K562 (cell line): ENCODE data around the gene TMEM150C. TPM values are rescaled to one million over a fixed set of nuclear protein-coding genes. Genes with fewer than 3 reads are reported as not detected.

Experiments used
- ATAC-seq: fragments of 200-7000 bp; cut with Tn5 transposase; 3 replicates; pipeline ENCODE4 v1.9.1; 2020; ENCODE audit warnings: moderate library complexity
- BruUV-seq: library from RNA; stranded (reverse); fragments of 400-500 nt; replicated peaks from 2 replicates; lab custom pipeline; 2021; lab: Mats Ljungman, UMichigan
- CTCF ChIA-PET: fragments of 300-600 bp; formaldehyde crosslinking; extraction: SDS; loops from one replicate; lab custom pipeline; 2021; ENCODE audit warnings: low intra/inter-chr PET ratio; lab: Yijun Ruan, JAX
- POLR2A ChIA-PET: fragments of 300-600, 350-650 bp; sonication (Branson Sonifier 250); formaldehyde crosslinking; extraction: SDS; loops from one replicate; lab custom pipeline; 2021; ENCODE audit warnings: antibody characterized with exemption, inconsistent platforms; lab: Yijun Ruan, JAX
- DNase-seq, 4 experiments: peaks; one replicate each; pipeline versions ENCODE4 v3.0.0 to v3.0.0-alpha.2; 2011 to 2018; ENCODE audit warnings: low spot score in 3 of 4, mixed read lengths in 3 of 4; ENCODE audit errors: extremely low read depth in 1 of 4
- FAIRE-seq: peaks from 2 replicates; lab custom pipeline; 2011; peaks lifted over from hg19 to GRCh38; lab: Jason Lieb, UNC
- H2AFZ ChIP-seq: 2 replicates; pipeline ENCODE4 v1.6.0; 2011; ENCODE audit warnings: low read depth, low read length, control low read depth, inconsistent platforms
- H3K27ac ChIP-seq: fragments of 200-600 bp; 3 replicates; pipeline ENCODE4 v1.8.0; 2011; ENCODE audit warnings: low read depth, mild to moderate bottlenecking, control low read depth, inconsistent platforms, low read length, moderate library complexity, mixed read lengths; ENCODE audit errors: extremely low read depth
- H3K27me3 ChIP-seq, 2 experiments: fragments of 300-600 bp in 1 of 2; 2 replicates in 1 of 2; 3 replicates in 1 of 2; pipeline versions ENCODE4 v1.6.0 to v1.8.0; 2011; ENCODE audit warnings: inconsistent platforms in 2 of 2, low read length in 2 of 2, mild to moderate bottlenecking in 1 of 2, mixed read lengths in 1 of 2, moderate library complexity in 1 of 2; ENCODE audit not compliant: control insufficient read depth in 2 of 2, insufficient read depth in 2 of 2
- H3K36me3 ChIP-seq: fragments of 300-600 bp; 3 replicates; pipeline ENCODE4 v1.8.0; 2011; ENCODE audit warnings: mild to moderate bottlenecking, low read length, inconsistent platforms; ENCODE audit not compliant: control insufficient read depth, insufficient read depth
- H3K4me1 ChIP-seq, 2 experiments: fragments of 200-600 bp in 1 of 2; replicated peaks in 1 of 2; 2 replicates in 1 of 2; 3 replicates in 1 of 2; pipeline versions ENCODE4 v1.5.1 to v1.8.0; 2011; ENCODE audit warnings: inconsistent platforms in 2 of 2, low read length in 2 of 2, mild to moderate bottlenecking in 1 of 2, mixed read lengths in 1 of 2, moderate library complexity in 1 of 2; ENCODE audit not compliant: control insufficient read depth in 2 of 2, insufficient read depth in 2 of 2
- H3K4me2 ChIP-seq: 2 replicates; pipeline ENCODE4 v1.6.1; 2011; ENCODE audit warnings: low read length, control low read depth, inconsistent platforms, mixed read lengths; ENCODE audit not compliant: insufficient read depth
- H3K4me3 ChIP-seq: fragments of 200-600 bp; sonication (generic), shearing (Covaris generic); 2 replicates; pipeline ENCODE4 v1.5.1; 2016; ENCODE audit warnings: control low read depth, inconsistent platforms
- H3K79me2 ChIP-seq: fragments of 200-600 bp; 3 replicates; pipeline ENCODE4 v1.8.0; 2011; ENCODE audit warnings: low read length, inconsistent platforms; ENCODE audit not compliant: control insufficient read depth, insufficient read depth
- H3K9ac ChIP-seq, 2 experiments: 2 replicates each; pipeline versions ENCODE4 v1.6.0 to v1.6.1; 2011; ENCODE audit warnings: low read depth in 2 of 2, low read length in 2 of 2, control low read depth in 1 of 2, inconsistent platforms in 1 of 2, mild to moderate bottlenecking in 1 of 2, mixed read lengths in 1 of 2; ENCODE audit not compliant: insufficient read depth in 1 of 2
- H3K9me1 ChIP-seq: one replicate; pipeline ENCODE4 v1.6.0; 2011; ENCODE audit warnings: inconsistent platforms, mild to moderate bottlenecking, low read length, moderate library complexity; ENCODE audit not compliant: control insufficient read depth, insufficient read depth
- H3K9me3 ChIP-seq: replicated peaks from 2 replicates; pipeline ENCODE4 v1.5.1; 2011; ENCODE audit warnings: low read depth, low read length, inconsistent platforms; ENCODE audit not compliant: control insufficient read depth, insufficient read depth
- H4K20me1 ChIP-seq: replicated peaks from 2 replicates; pipeline ENCODE4 v1.6.1; 2011; ENCODE audit warnings: low read length, inconsistent platforms, mixed read lengths; ENCODE audit not compliant: control insufficient read depth, insufficient read depth
- YY1 ChIP-seq, 3 experiments: IDR thresholded peaks; 2 replicates each; pipeline ENCODE4 v1.6.1; 2011; ENCODE audit warnings: low read length in 2 of 3, mild to moderate bottlenecking in 2 of 3, moderate library complexity in 2 of 3, borderline replicate concordance in 1 of 3, control low read depth in 1 of 3, low read depth in 1 of 3; ENCODE audit not compliant: insufficient read depth in 3 of 3, insufficient replicate concordance in 2 of 3, control insufficient read depth in 1 of 3, insufficient read length in 1 of 3; ENCODE audit errors: extremely low read depth in 1 of 3
- ZNF696 ChIP-seq: fragments of 250-450 bp; sonication (Bioruptor Pico); conservative IDR thresholded peaks from 2 replicates; pipeline ENCODE4 v1.4.0; 2020; ENCODE audit warnings: mild to moderate bottlenecking, moderate library complexity
- WGBS: fragments of 100-300 bp; shearing (Covaris generic); methylation state at CpG from one replicate; pipeline ENCODE4 v1.1.6; 2016; ENCODE audit warnings: low coverage, mixed read lengths; ENCODE audit not compliant: insufficient coverage; ENCODE audit errors: missing lambda C conversion rate; 5-methylcytosine and 5-hydroxymethylcytosine counted together
- in situ Hi-C: fragments of 300-500 bp; cut with MboI; formaldehyde crosslinking; loops from 4 replicates; pipeline ENCODE4 v1.15.0; 2018; ENCODE audit warnings: inconsistent platforms, mixed read lengths
- intact Hi-C: fragments of 100-400 bp; cut with micrococcal nuclease; formaldehyde crosslinking; loops from 2 replicates; pipeline ENCODE4 v1.14.2; 2022
- polyA plus RNA-seq, 8 experiments: library from polyadenylated mRNA; depleted of rRNA in 4 of 8; stranded (reverse) in 5 of 8; unstranded in 3 of 8; fragments of >200 nt; fragmentation: Nextera tagmentation in 2 of 8; fragmentation: Illumina TruSeq in 1 of 8; extraction: Ambion mirVana in 2 of 8; extraction: Trizol in 1 of 8; gene quantifications; 2 replicates each; pipeline versions ENCODE4 v1.2.1 to v1.2.3, GENCODE V29; 2011 to 2014; ENCODE audit warnings: inconsistent platforms in 1 of 8, missing spikeins in 1 of 8
- total RNA-seq, 7 experiments: library from RNA; depleted of rRNA in 6 of 7; stranded (reverse); fragments of >200 nt in 6 of 7; fragmentation: Illumina TruSeq in 2 of 7; extraction: Trizol in 2 of 7; gene quantifications; 2 replicates each; pipeline versions ENCODE4 v1.2.1 to v1.2.3, GENCODE V29; 2011 to 2021; ENCODE audit warnings: low replicate concordance in 1 of 7
- TF ChIP-seq, protein P1 (sequence below), 3 experiments: fragments of 200-800 bp in 1 of 3; fragments of 250-450 bp in 1 of 3; fragments of 450-650 bp in 1 of 3; sonication (Bioruptor Pico) in 1 of 3; sonication (Bioruptor generic) in 1 of 3; formaldehyde crosslinking in 1 of 3; IDR thresholded peaks; 2 replicates each; pipeline versions ENCODE4 v1.6.1 to v1.8.0; 2016 to 2022; ENCODE audit warnings: mild to moderate bottlenecking in 2 of 3, missing genetic modification characterization in 2 of 3, missing compliant biosample characterization in 1 of 3, moderate library complexity in 1 of 3
- TF ChIP-seq, protein P2 (sequence below): sonication (generic); formaldehyde crosslinking; IDR thresholded peaks from 2 replicates; pipeline ENCODE4 v1.8.1; 2022; ENCODE audit warnings: missing genetic modification reagents

The TMEM150C gene
- total and polyA plus RNA-seq, 9 of the 15 experiments (the other 6 are each of a cell fraction or from before 2014, with no cell fraction given): 0.07 TPM; not detected in 8

DNA sequence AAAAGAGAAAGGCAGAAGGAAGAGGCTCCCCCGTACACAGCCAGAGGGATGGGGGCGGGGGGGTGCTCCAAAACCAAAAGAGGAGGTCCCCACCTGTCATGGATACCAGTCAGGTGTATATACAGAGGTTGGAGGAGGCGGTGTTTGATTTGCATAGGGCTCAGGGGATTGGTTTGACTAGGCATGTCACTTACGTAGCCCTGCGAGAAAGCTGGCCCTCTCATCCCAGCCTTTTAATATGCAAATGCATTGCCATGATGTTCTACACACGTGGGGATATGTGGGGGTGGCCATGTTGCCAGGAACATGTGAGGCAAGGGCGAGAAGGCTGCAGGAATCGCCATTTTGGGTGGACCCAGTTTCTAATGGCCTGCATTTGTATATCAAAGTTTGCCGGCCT, 38.6 kb downstream of the TMEM150C start:
- H3K9ac ChIP-seq: no peak overlapping the region
- BruUV-seq: no TSS peak
- TF ChIP-seq, protein P1, sequence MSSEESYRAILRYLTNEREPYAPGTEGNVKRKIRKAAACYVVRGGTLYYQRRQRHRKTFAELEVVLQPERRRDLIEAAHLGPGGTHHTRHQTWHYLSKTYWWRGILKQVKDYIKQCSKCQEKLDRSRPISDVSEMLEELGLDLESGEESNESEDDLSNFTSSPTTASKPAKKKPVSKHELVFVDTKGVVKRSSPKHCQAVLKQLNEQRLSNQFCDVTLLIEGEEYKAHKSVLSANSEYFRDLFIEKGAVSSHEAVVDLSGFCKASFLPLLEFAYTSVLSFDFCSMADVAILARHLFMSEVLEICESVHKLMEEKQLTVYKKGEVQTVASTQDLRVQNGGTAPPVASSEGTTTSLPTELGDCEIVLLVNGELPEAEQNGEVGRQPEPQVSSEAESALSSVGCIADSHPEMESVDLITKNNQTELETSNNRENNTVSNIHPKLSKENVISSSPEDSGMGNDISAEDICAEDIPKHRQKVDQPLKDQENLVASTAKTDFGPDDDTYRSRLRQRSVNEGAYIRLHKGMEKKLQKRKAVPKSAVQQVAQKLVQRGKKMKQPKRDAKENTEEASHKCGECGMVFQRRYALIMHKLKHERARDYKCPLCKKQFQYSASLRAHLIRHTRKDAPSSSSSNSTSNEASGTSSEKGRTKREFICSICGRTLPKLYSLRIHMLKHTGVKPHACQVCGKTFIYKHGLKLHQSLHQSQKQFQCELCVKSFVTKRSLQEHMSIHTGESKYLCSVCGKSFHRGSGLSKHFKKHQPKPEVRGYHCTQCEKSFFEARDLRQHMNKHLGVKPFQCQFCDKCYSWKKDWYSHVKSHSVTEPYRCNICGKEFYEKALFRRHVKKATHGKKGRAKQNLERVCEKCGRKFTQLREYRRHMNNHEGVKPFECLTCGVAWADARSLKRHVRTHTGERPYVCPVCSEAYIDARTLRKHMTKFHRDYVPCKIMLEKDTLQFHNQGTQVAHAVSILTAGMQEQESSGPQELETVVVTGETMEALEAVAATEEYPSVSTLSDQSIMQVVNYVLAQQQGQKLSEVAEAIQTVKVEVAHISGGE (CRISPR knock-in tag; IDR thresholded peaks at IDR 0.05): no peak
- TF ChIP-seq YY1 (IDR thresholded peaks at IDR 0.05; ENCODE audit: borderline replicate concordance in 1 of 3, control insufficient read depth in 1 of 3, extremely low read depth in 1 of 3, insufficient read depth in 3 of 3, insufficient read length in 1 of 3, insufficient replicate concordance in 2 of 3, low read depth in 1 of 3, low read length in 2 of 3): peak in 1 of 3 experiments; percentile 67
- TF ChIP-seq ZNF696 (CRISPR knock-in tag): no peak
- TF ChIP-seq, protein P2, sequence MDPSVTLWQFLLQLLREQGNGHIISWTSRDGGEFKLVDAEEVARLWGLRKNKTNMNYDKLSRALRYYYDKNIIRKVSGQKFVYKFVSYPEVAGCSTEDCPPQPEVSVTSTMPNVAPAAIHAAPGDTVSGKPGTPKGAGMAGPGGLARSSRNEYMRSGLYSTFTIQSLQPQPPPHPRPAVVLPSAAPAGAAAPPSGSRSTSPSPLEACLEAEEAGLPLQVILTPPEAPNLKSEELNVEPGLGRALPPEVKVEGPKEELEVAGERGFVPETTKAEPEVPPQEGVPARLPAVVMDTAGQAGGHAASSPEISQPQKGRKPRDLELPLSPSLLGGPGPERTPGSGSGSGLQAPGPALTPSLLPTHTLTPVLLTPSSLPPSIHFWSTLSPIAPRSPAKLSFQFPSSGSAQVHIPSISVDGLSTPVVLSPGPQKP: no peak
- TF ChIP-seq, all 486 proteins: peak for 1
- ChIA-PET CTCF (no interaction called here), POLR2A (no interaction called here)
- Histone ChIP-seq H3K27ac (no peak overlapping the region), H2AFZ (no peak overlapping the region), H3K4me1 (no peaks in the 10 kb centered on the region), H3K36me3 (no peaks in the 10 kb centered on the region), H3K79me2 (no peaks in the 10 kb centered on the region), H3K27me3 (peaks cover 9 to 26% of the 10 kb centered on the region in 2 experiments), H3K9me3 (no peaks in the 10 kb centered on the region), H3K9me1 (no peaks in the 10 kb centered on the region), H4K20me1 (no peaks in the 10 kb centered on the region), H3K4me3 (no peak overlapping the region), H3K4me2 (no peak overlapping the region)
- intact Hi-C loops (no loop called here), in situ Hi-C loops (no loop called here)
- DNase-seq (no peak), ATAC-seq (no peak), FAIRE-seq (no peak)
- 4% methylated on average over 9 of the region's 9 CpGs for WGBS
